ENCODE measurements around the gene HEBP2. TPM values are rescaled to one million over a fixed set of nuclear protein-coding genes. Genes with fewer than 3 reads are reported as not detected.

HEBP2 gene
- total RNA-seq, 1 donor from 2014 or later, result 6.6 TPM

GRCh38 chr6:138397128-138398122 is 6.6 kb upstream of the HEBP2 start:
- DNase-seq, result no peak

GRCh38 chr6:138400326-138400725 is 3.7 kb upstream of the HEBP2 start:
- no peak for DNase-seq

GRCh38 chr6:138401960-138402837 is 1.8 kb upstream of the HEBP2 start:
- no peak for DNase-seq

GRCh38 chr6:138402838-138403187 is 1.2 kb upstream of the HEBP2 start:
- no peak for DNase-seq

- no peak for DNase-seq
Measured at GRCh38 chr6:138403324-138403800, 661 bp upstream of the HEBP2 start.

- DNase-seq, result no peak
Measured at GRCh38 chr6:138404666-138405337, 779 bp downstream of the HEBP2 start.

- DNase-seq, result no peak
Measured at GRCh38 chr6:138405816-138406413, 1.9 kb downstream of the HEBP2 start.

GRCh38 chr6:138406443-138406842 is 2.4 kb downstream of the HEBP2 start:
- DNase-seq, result no peak

GRCh38 chr6:138410048-138410735 is 6.2 kb downstream of the HEBP2 start:
- DNase-seq, result no peak

- no peak for DNase-seq
Measured at GRCh38 chr6:138410972-138411880, 7.2 kb downstream of the HEBP2 start.

GRCh38 chr6:138415125-138415524 is 11.1 kb downstream of the HEBP2 start:
- peak; percentile 50 for DNase-seq

- DNase-seq, result no peak
Measured at GRCh38 chr6:138416206-138416605, 12.2 kb downstream of the HEBP2 start.

- DNase-seq, result no peak
Measured at GRCh38 chr6:138417493-138418117, 13.6 kb downstream of the HEBP2 start.

- DNase-seq, result no peak
Measured at GRCh38 chr6:138418118-138418742, 14.2 kb downstream of the HEBP2 start.

- no peak for DNase-seq
Measured at GRCh38 chr6:138419766-138420165, 15.7 kb downstream of the HEBP2 start.

GRCh38 chr6:138420356-138420755 is 16.3 kb downstream of the HEBP2 start:
- no peak for DNase-seq

- no peak for DNase-seq
Measured at GRCh38 chr6:138421089-138421488, 17.1 kb downstream of the HEBP2 start.

GRCh38 chr6:138421608-138422007 is 17.6 kb downstream of the HEBP2 start:
- DNase-seq, result no peak

GRCh38 chr6:138422861-138423260 is 18.8 kb downstream of the HEBP2 start:
- no peak for DNase-seq
